A549 treated with CpdA at 1 μM for 4 hours (cell line): Measurements from ENCODE around the gene TMEM86B. TPM values are rescaled to one million over a fixed set of nuclear protein-coding genes. Genes with fewer than 3 reads are reported as not detected.

Source experiments
- total RNA-seq: library from RNA; stranded (reverse); fragments of 200-300 nt; extraction: Qiagen RNA extraction; gene quantifications from 5 replicates; pipeline ENCODE4 v1.2.3, GENCODE V29; 2022; ENCODE audit warnings: low read depth

Gene TMEM86B
- total RNA-seq: 2.7 to 6.3 TPM (median 5.5 TPM) in 5 replicates

GRCh38 chr19:55228403-55229031 is at the start of gene TMEM86B:
Gene TMEM86B, minus strand, starts transcription at chr19:55228763. Its CDS starts 22 bp downstream, at chr19:55228741.

GRCh38 chr19:55258828-55259539 is 30.4 kb upstream of the TMEM86B start, which contains the start of gene PPP6R1:
Gene PPP6R1, minus strand, starts transcription at chr19:55259017. Its CDS starts 11,914 bp downstream, at chr19:55247103.

DNA sequence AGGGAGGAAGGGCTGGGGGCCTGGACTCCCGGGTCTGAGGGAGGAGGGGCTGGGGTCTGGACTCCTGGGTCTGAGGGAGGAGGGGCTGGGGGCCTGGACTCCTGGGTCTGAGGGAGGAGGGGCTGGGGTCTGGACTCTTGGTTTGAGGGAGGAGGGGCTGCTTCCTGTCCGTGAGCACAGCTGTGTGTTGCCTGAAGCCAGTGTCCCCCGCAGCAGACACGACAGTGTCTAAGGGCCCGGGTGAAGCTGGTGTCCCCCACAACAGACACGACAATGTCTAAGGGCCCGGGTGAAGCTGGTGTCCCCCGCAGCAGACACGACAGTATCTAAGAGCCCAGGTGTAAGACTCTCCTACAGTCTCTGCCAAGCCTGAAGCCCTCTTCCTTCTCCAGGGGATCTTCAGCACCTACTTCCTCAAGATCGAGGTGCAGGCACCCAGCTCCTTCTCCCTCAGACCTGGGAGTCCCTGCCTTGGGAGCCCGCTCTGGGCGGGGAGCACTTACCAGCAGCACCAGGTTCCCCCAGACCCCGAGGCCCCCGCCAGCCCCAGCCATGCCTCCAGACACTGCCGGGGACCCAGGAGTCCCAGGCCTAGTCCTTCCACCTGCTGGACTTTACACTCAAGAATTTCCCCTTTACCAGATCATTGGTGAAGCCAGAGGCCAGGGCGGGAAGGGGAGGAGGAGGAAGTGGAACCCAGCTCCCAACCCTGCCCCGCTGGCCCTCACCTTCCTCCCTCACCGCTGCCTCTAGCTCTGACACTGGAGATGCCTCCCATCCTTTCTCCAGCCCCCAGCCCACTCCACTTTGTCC is 19.5 kb downstream of the TMEM86B start, which contains the start of gene PTPRH:
Gene PTPRH, minus strand, starts transcription at position 622 of the 813 bp plus-strand sequence. Its CDS starts 68 bp downstream, at position 554.

GRCh38 chr19:55179606-55180484 is 48.7 kb downstream of the TMEM86B start, which contains the start of gene SYT5:
Gene SYT5, minus strand, starts transcription at chr19:55180289. Its CDS starts 1,248 bp downstream, at chr19:55179041.

Other genes starting within 250 kb of the TMEM86B start
- 0.13 to 0.45 TPM (median 0.27 TPM) in 4 of 5 replicates, not detected in the other for gene GP6, start 190.5 kb downstream of the TMEM86B start, total RNA-seq
- 16.4 to 22.6 TPM (median 18.4 TPM) in 5 replicates for gene RDH13, start 165.6 kb downstream of the TMEM86B start, total RNA-seq
- 5.0 to 7.1 TPM (median 5.3 TPM) in 5 replicates for gene EPS8L1, start 152.9 kb downstream of the TMEM86B start, total RNA-seq
- 59.8 to 96.4 TPM (median 87.1 TPM) in 5 replicates for gene PPP1R12C, start 111.1 kb downstream of the TMEM86B start, total RNA-seq
- gene TNNT1, start 79.6 kb downstream of the TMEM86B start, total RNA-seq: 115 to 148 TPM (median 126 TPM) in 5 replicates
- 6.7 to 8.9 TPM (median 7.7 TPM) in 5 replicates for gene TNNI3, start 71.0 kb downstream of the TMEM86B start, total RNA-seq
- gene DNAAF3, start 62.1 kb downstream of the TMEM86B start, total RNA-seq: 5.2 to 7.2 TPM (median 6.9 TPM) in 5 replicates
- 3.0 to 4.6 TPM (median 3.5 TPM) in 5 replicates for gene SYT5, start 48.5 kb downstream of the TMEM86B start, total RNA-seq
- 2.9 to 6.6 TPM (median 5.6 TPM) in 5 replicates for gene PTPRH, start 19.3 kb downstream of the TMEM86B start, total RNA-seq
- 98.6 to 127 TPM (median 124 TPM) in 5 replicates for gene PPP6R1, start 30.3 kb upstream of the TMEM86B start, total RNA-seq
- 118 to 146 TPM (median 136 TPM) in 5 replicates for gene HSPBP1, start 51.3 kb upstream of the TMEM86B start, total RNA-seq
- 4.3 to 6.1 TPM (median 5.0 TPM) in 5 replicates for gene BRSK1, start 55.2 kb upstream of the TMEM86B start, total RNA-seq
- 0.06 to 0.27 TPM (median 0.19 TPM) in 3 of 5 replicates, not detected in the others for gene TMEM150B, start 96.6 kb upstream of the TMEM86B start, total RNA-seq
- gene KMT5C, start 111.1 kb upstream of the TMEM86B start, total RNA-seq: 8.1 to 12.2 TPM (median 10.3 TPM) in 5 replicates
- gene COX6B2, start 126.0 kb upstream of the TMEM86B start, total RNA-seq: 0.83 to 1.5 TPM (median 1.1 TPM) in 5 replicates
- 0.10 to 0.25 TPM (median 0.17 TPM) in 4 of 5 replicates, not detected in the other for gene GARIN5B, start 134.5 kb upstream of the TMEM86B start, total RNA-seq
- gene IL11, start 141.7 kb upstream of the TMEM86B start, total RNA-seq: 79.7 to 115 TPM (median 99.1 TPM) in 5 replicates
- gene TMEM190, start 148.1 kb upstream of the TMEM86B start, total RNA-seq: 1.6 to 2.7 TPM (median 1.8 TPM) in 5 replicates
- 1.9 to 9.5 TPM (median 8.1 TPM) in 5 replicates for gene TMEM238, start 155.5 kb upstream of the TMEM86B start, total RNA-seq
- 2,575 to 3,038 TPM (median 2,861 TPM) in 5 replicates for gene RPL28, start 157.2 kb upstream of the TMEM86B start, total RNA-seq
- gene UBE2S, start 179.0 kb upstream of the TMEM86B start, total RNA-seq: 280 to 580 TPM (median 470 TPM) in 5 replicates
- not detected in 5 replicates for gene SHISA7, start 214.5 kb upstream of the TMEM86B start, total RNA-seq
- 56.5 to 68.3 TPM (median 61.0 TPM) in 5 replicates for gene ISOC2, start 232.9 kb upstream of the TMEM86B start, total RNA-seq
- gene C19orf85, start 236.0 kb upstream of the TMEM86B start, total RNA-seq: not detected in 5 replicates
- gene ZNF628, start 247.9 kb upstream of the TMEM86B start, total RNA-seq: 4.3 to 9.6 TPM (median 8.8 TPM) in 5 replicates